ENCODE results near the gene RAD21L1.

- TF ChIP-seq CTCF (IDR thresholded peaks at IDR 0.05) = no peak
- TF ChIP-seq POLR2AphosphoS5 (IDR thresholded peaks at IDR 0.05; ENCODE audit: insufficient read depth in 1 of 2, low read depth in 1 of 2) = no peak
- no peak for TF ChIP-seq POLR2A (IDR thresholded peaks at IDR 0.05)
Measured at GRCh38 chr20:1195226-1195625, 30.6 kb upstream of the RAD21L1 start.
